GM12872 (cell line): Measurements from ENCODE around the gene POP4.

Experiments used
- TF ChIP-seq, protein P1 (sequence below): IDR thresholded peaks from 3 replicates; pipeline ENCODE4 v1.5.1; 2011; ENCODE audit warnings: low read depth, mild to moderate bottlenecking, low read length, moderate library complexity; ENCODE audit not compliant: insufficient read depth

Gene POP4

DNA sequence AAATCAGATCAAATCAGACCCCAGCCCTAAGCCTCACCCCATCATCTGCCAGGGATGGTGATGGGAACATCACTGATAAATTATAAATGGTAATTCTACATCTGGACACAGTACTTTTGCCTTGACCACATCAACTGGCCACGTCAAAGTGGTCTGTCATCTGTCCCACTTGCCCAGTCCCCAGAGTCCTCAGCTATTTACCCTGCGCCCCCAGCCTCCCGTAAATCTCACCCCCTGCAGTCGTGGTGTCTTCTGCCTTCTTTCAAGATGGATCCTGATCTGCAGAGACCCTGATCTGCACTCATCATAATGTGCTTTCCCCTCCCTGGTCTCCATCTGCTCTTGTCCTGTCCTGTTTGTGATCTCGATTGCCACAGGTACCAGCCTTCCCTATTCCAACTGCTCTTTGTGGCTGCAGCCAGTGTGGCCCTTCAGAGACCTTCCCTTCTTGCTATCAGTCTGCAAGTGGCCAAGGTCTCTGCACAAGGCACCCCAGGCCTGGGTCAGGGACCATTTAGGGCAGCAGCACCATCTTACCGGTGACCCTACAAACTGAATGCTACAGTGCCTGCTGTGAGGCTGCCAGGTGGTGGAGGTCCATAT lies 26.7 kb upstream of the POP4 start:
- TF ChIP-seq, protein P1, sequence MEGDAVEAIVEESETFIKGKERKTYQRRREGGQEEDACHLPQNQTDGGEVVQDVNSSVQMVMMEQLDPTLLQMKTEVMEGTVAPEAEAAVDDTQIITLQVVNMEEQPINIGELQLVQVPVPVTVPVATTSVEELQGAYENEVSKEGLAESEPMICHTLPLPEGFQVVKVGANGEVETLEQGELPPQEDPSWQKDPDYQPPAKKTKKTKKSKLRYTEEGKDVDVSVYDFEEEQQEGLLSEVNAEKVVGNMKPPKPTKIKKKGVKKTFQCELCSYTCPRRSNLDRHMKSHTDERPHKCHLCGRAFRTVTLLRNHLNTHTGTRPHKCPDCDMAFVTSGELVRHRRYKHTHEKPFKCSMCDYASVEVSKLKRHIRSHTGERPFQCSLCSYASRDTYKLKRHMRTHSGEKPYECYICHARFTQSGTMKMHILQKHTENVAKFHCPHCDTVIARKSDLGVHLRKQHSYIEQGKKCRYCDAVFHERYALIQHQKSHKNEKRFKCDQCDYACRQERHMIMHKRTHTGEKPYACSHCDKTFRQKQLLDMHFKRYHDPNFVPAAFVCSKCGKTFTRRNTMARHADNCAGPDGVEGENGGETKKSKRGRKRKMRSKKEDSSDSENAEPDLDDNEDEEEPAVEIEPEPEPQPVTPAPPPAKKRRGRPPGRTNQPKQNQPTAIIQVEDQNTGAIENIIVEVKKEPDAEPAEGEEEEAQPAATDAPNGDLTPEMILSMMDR = no peak

DNA sequence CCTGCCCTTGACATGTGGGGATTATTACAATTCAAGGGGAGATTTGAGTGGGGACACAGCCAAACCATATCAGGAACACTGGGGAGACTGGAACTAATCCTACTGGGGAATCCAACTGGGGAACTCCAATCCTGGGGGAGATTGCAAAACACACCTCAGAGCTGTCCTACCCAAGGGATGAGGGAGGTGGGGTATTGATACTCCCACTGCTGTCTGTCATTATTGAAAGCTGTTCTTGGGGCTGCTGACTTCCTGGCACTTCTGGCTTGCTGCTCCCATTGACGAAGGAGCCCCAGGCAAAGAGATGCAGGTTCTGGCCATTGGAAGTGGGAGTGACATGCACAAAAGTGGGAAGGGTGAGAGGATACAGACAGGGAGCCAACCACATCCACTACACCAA lies 24.7 kb upstream of the POP4 start:
- TF ChIP-seq, protein P1 = no peak

DNA sequence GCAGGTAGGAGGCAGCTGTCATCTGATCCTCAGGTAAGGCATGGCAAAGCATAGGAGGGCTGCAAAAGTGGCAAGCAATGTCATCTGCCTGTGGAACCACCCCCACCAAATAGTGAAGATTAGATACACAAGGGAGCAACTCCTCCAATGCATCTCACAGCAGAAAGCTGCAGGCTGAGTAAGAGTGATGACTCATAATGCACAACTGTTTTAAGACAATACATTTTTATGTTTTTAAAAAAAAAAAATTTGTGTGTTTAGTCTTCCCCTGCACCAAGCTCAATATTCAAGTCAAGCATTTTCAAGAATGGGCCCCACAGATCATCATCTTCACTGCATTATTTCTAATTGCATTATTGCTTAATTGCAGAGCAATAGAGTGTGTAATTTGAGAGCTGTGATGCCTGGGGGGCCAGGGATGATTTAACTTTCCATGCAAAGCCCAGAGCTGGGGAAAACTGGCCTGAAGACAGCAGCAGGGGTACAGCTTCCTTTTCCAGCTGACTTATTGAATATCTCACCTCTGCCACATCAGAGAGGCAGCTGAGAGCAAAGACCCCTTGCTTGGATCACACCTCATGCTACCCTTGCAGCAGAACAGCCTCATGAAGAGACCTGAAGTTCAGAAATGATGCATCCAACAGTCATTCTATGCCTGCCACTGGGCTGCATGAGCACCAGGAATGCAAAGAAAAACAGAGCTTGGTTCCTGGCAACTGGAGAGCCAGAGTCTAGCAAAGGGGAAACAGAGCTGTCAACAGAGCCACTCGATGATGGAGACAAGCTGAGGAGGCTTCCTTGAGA lies 22.7 kb upstream of the POP4 start:
- TF ChIP-seq, protein P1 = no peak

DNA sequence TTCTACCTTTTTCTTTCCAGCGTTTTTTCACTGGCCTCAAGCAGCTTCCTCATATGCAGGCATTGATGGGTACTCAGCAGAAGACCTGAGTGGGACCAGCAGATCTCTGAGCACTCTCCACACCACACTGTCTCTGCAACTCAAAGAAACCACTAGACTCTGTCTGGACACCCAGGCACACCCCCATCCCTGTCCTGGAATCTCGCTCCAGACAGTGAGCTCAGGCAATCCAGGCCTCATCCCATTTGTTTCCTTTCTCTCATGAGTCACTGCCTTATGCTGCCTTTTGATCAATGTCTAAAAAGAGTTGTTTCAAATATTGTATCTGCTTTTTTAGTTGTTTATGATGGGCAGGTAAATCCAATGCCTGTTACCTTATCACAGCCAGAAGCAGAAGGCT lies 19.7 kb upstream of the POP4 start:
- TF ChIP-seq, protein P1 = no peak

DNA sequence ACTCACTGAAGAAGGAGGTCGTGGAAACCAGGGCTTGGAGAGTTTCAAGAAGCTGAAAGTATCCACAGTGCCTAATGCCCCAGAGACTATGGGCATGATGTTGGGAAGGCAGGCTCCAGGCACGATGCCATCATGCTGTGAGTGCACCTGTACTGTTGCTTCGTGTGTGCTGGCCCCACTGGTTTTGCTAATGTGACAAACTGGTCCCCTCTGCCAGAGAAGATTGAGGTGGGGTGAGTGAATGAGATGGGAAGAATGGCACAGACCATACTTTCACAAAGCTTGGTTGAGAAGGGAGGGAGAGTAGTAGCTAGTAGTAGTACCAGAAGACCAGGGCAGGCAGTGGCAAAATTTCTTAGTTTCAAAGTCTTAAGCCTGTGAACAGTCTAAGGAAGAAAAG lies 19.0 kb upstream of the POP4 start:
- TF ChIP-seq, protein P1 = no peak

DNA sequence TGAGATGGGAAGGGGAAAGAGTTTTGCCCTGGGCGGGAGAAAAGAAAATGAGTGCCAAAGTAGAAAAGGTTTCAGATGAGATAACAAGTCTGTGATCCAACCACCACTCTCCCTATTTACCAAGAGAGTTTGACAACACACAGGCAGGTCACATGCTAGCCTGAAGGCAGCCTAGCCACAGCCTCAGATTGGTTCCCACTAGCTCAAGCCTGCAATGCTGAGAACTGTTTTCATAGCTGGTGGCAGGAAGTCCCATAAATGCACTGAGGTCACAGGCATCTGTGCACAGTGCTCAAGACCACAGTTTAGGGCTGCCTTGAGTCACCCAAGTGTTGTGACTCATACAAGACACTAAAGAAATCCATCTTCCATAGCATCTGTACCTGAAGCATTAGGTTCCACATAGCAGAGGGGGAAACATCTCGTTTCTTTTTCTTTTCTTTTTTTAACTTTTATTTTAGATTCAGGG lies 18.5 kb upstream of the POP4 start:
- TF ChIP-seq, protein P1 = no peak

DNA sequence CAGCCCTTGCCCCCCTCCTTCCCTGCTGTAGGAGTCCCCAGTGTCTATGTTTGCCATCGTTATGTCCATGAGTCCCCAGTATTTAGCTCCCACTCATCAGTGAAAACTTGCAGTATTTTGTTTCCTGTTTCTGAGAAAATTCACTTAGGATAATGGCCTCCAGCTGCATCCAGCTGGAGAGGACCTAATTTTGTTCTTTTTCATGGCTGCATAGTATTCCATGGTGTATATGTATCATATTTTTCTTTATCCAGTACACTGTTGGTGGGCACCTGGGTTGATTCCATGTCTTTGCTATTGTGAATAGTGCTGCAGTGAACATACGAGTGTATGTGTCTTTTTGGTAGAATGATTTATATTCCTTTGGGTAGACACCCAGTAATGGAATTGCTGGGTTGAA lies 18.0 kb upstream of the POP4 start:
- TF ChIP-seq, protein P1 = no peak
